Upper lobe of right lung (tissue), 1 donor: ENCODE results near the gene ZYG11A. TPM values are rescaled to one million over a fixed set of nuclear protein-coding genes. Genes with fewer than 3 reads are reported as not detected.

ENCODE experiments used
- ATAC-seq: fragments of 200-7000 bp; cut with Tn5 transposase; one replicate; pipeline ENCODE4 v1.9.1; 2020; ENCODE audit warnings: mild to moderate bottlenecking, moderate library complexity
- DNase-seq: peaks from one replicate; pipeline ENCODE4 v3.0.0-alpha.2; 2020
- H3K27ac ChIP-seq: fragments of 200-600 bp; one replicate; pipeline ENCODE4 v1.8.0; 2022
- H3K27me3 ChIP-seq: fragments of 200-600 bp; one replicate; pipeline ENCODE4 v1.8.0; 2022; ENCODE audit warnings: mild to moderate bottlenecking
- H3K36me3 ChIP-seq: fragments of 200-600 bp; one replicate; pipeline ENCODE4 v1.8.0; 2022
- H3K4me1 ChIP-seq: fragments of 200-600 bp; one replicate; pipeline ENCODE4 v1.8.0; 2022
- H3K4me3 ChIP-seq: fragments of 200-600 bp; one replicate; pipeline ENCODE4 v1.8.0; 2022; ENCODE audit warnings: mild to moderate bottlenecking
- H3K9me3 ChIP-seq: fragments of 200-600 bp; one replicate; pipeline ENCODE4 v1.8.0; 2022
- CTCF ChIP-seq: fragments of 200-600 bp; IDR thresholded peaks from one replicate; pipeline ENCODE4 v1.8.0; 2022; ENCODE audit warnings: antibody characterized with exemption
- intact Hi-C: fragments of 100-400 bp; cut with DNase I; formaldehyde crosslinking; loops from one replicate; pipeline ENCODE4 v1.11.0; 2022
- microRNA-seq: library from miRNA; unstranded; fragments of <30 nt; microRNA quantifications from one replicate; pipeline ENCODE4 v1.2.0, GENCODE V29; 2020; ENCODE audit warnings: borderline microRNAs expressed
- total RNA-seq: library from RNA; stranded (reverse); fragmentation: NEBNext Ultra II Directional; extraction: Animal tissue kit (Norgen Biotek cat#: 25700); gene quantifications from one replicate; pipeline ENCODE4 v1.2.1, GENCODE V29; 2021
- donor health status: DM: no; HTN: yes; CAD: no; lungs with severe emphysema.

ZYG11A gene
- total RNA-seq, 1 donor from 2014 or later: not detected

- Histone ChIP-seq H3K27me3 (no peaks in the 10 kb centered on the region), H3K36me3 (peaks cover 14% of the 10 kb centered on the region), H3K4me3 (no peak overlapping the region), H3K4me1 (no peaks in the 10 kb centered on the region), H3K9me3 (no peaks in the 10 kb centered on the region), H3K27ac (no peak overlapping the region)
- intact Hi-C loops: no loop called here
- TF ChIP-seq CTCF: no peak
- DNase-seq (no peak), ATAC-seq (no peak)
These were observed 102.0 kb downstream of the ZYG11A start for GRCh38 chr1:52944566-52944965.

Small RNA genes lying within 50 kb of the gene (microRNA-seq; reads per million reads assigned to microRNA genes)
- gene MIR1273F (not detected), gene MIR1273G (not detected), gene MIR5095 (not detected)

Other genes starting within 250 kb of the ZYG11A start
- 6.2 TPM for gene GPX7, start 240.4 kb upstream of the ZYG11A start, total RNA-seq
- gene SHISAL2A, start 209.6 kb upstream of the ZYG11A start, total RNA-seq: 0.81 TPM
- gene COA7, start 144.4 kb upstream of the ZYG11A start, total RNA-seq: 17.9 TPM
- gene ZYG11B, start 116.3 kb upstream of the ZYG11A start, total RNA-seq: 30.5 TPM
- gene ECHDC2, start 79.0 kb downstream of the ZYG11A start, total RNA-seq: 123 TPM
- gene SCP2, start 84.5 kb downstream of the ZYG11A start, total RNA-seq: 140 TPM
- gene PODN, start 219.5 kb downstream of the ZYG11A start, total RNA-seq: 56.5 TPM